Peyer's patch (tissue), 4 donors: ENCODE measurements around the gene EIF4B. TPM values are rescaled to one million over a fixed set of nuclear protein-coding genes. Genes with fewer than 3 reads are reported as not detected.
"Not testable (repeated sequence)": the region's sequence is repeated elsewhere in the genome, so short reads cannot be mapped to it uniquely, and the experiment has no call there.

Source experiments
- DNase-seq, 3 donors: peaks; one replicate each; pipeline ENCODE4 v3.0.0-alpha.2; 2017 to 2019
- H3K27ac ChIP-seq, 4 donors: fragments of 200-600 bp; sonication (generic); one replicate each; pipeline ENCODE4 v1.5.1; 2016 to 2019
- H3K27me3 ChIP-seq, 2 donors: fragments of 200-600 bp; sonication (generic); one replicate each; pipeline ENCODE4 v1.5.1; 2019
- H3K36me3 ChIP-seq, 3 donors: fragments of 200-600 bp; sonication (generic); one replicate each; pipeline ENCODE4 v1.5.1; 2016 to 2019
- H3K4me1 ChIP-seq, 4 donors: fragments of 200-600 bp; sonication (generic); one replicate each; pipeline ENCODE4 v1.5.1; 2016 to 2019
- H3K4me3 ChIP-seq, 4 donors: fragments of 200-600 bp; sonication (generic); 1 replicate in 3 of 4; 2 replicates in 1 of 4; pipeline ENCODE4 v1.5.1; 2016 to 2019; ENCODE audit warnings: mild to moderate bottlenecking in 1 of 4
- H3K9me3 ChIP-seq, 4 donors: fragments of 200-600 bp; sonication (generic); one replicate each; pipeline ENCODE4 v1.5.1; 2016 to 2019; ENCODE audit warnings: mild to moderate bottlenecking in 1 of 4
- CTCF ChIP-seq, 6 experiments: fragments of 450-650 bp in 4 of 6; fragments of 200-600 bp in 2 of 6; sonication (generic) in 1 of 6; IDR thresholded peaks; one replicate each; pipeline ENCODE4 v1.5.1; 2017 to 2019; ENCODE audit warnings: antibody characterized with exemption in 6 of 6, mild to moderate bottlenecking in 3 of 6, moderate library complexity in 1 of 6
- POLR2A ChIP-seq, 2 donors: fragments of 450-650 bp; IDR thresholded peaks; one replicate each; pipeline ENCODE4 v1.5.1; 2017; ENCODE audit warnings: antibody characterized with exemption in 2 of 2, mild to moderate bottlenecking in 2 of 2, moderate library complexity in 2 of 2
- total RNA-seq, 4 donors: library from RNA; depleted of rRNA; stranded (reverse); fragments of >200 nt; gene quantifications; one replicate each; pipeline ENCODE4 v1.1.0, GENCODE V29; 2016

EIF4B gene
- total RNA-seq, 4 donors from 2014 or later, result 234 to 531 (median 250) TPM

GRCh38 chr12:52988898-52989297, 17.4 kb upstream of the EIF4B start:
- Histone ChIP-seq H3K4me1 (peaks cover 0 to 23% (median 0%) of the 10 kb centered on the region in 4 donors), H3K36me3 (no peaks in the 10 kb centered on the region), H3K27ac (peak overlapping the region in 2 of 4 donors; percentile 56), H3K9me3 (no peaks in the 10 kb centered on the region), H3K27me3 (no peaks in the 10 kb centered on the region), H3K4me3 (no peak overlapping the region)
- no peak for DNase-seq
- TF ChIP-seq POLR2A (IDR thresholded peaks at IDR 0.05), result no peak

GRCh38 chr12:52990206-52990605, 16.1 kb upstream of the EIF4B start:
- no peak for DNase-seq

GRCh38 chr12:52992240-52992639, 14.0 kb upstream of the EIF4B start:
- not testable (repeated sequence) for H3K4me3 ChIP-seq, H3K36me3 ChIP-seq, H3K9me3 ChIP-seq, DNase-seq, H3K27me3 ChIP-seq
- Histone ChIP-seq H3K27ac (peak overlapping the region in 3 of 4 donors; percentile 50 to 60 (median 59)), H3K4me1 (peaks cover 0 to 23% (median 0%) of the 10 kb centered on the region in 4 donors)

More at GRCh38 chr12:52990206-52990605, 16.1 kb upstream of the EIF4B start:
- H3K4me1 ChIP-seq, result peaks cover 0 to 23% (median 0%) of the 10 kb centered on the region in 4 donors
- TF ChIP-seq POLR2A (IDR thresholded peaks at IDR 0.05), result no peak
- no peak for TF ChIP-seq CTCF (IDR thresholded peaks at IDR 0.05)
- no peaks in the 10 kb centered on the region for H3K36me3 ChIP-seq
- H3K9me3 ChIP-seq, result no peaks in the 10 kb centered on the region
- no peaks in the 10 kb centered on the region for H3K27me3 ChIP-seq
- no peak overlapping the region for H3K4me3 ChIP-seq
- H3K27ac ChIP-seq, result no peak overlapping the region

GRCh38 chr12:52992699-52993557, 13.3 kb upstream of the EIF4B start:
- H3K27me3 ChIP-seq, result no peaks in the 10 kb centered on the region
- H3K27ac ChIP-seq, result peak overlapping the region in 3 of 4 donors; percentile 50 to 76 (median 59)
- TF ChIP-seq POLR2A (IDR thresholded peaks at IDR 0.05) (no peak), CTCF (IDR thresholded peaks at IDR 0.05) (no peak)
- DNase-seq, result peak in 2 of 3 donors; percentile 54 to 77
- peaks cover 0 to 22% (median 0%) of the 10 kb centered on the region in 4 donors for H3K4me1 ChIP-seq
- no peaks in the 10 kb centered on the region for H3K36me3 ChIP-seq
- no peaks in the 10 kb centered on the region for H3K9me3 ChIP-seq
- no peak overlapping the region for H3K4me3 ChIP-seq

GRCh38 chr12:52993558-52993869, 12.7 kb upstream of the EIF4B start:
- DNase-seq, result no peak
- TF ChIP-seq POLR2A (IDR thresholded peaks at IDR 0.05) (no peak), CTCF (IDR thresholded peaks at IDR 0.05) (no peak)
- peak overlapping the region in 3 of 4 donors; percentile 32 to 76 (median 59) for H3K27ac ChIP-seq

GRCh38 chr12:53004178-53004577, 2.1 kb upstream of the EIF4B start:
- Histone ChIP-seq H3K9me3 (no peaks in the 10 kb centered on the region), H3K36me3 (no peaks in the 10 kb centered on the region), H3K4me1 (peaks cover 0 to 37% (median 19%) of the 10 kb centered on the region in 4 donors), H3K27me3 (no peaks in the 10 kb centered on the region), H3K4me3 (no peak overlapping the region), H3K27ac (no peak overlapping the region)
- no peak for TF ChIP-seq CTCF (IDR thresholded peaks at IDR 0.05)
- TF ChIP-seq POLR2A (IDR thresholded peaks at IDR 0.05), result no peak
- DNase-seq, result no peak

More at GRCh38 chr12:52993558-52993869, 12.7 kb upstream of the EIF4B start:
- Histone ChIP-seq H3K9me3 (no peaks in the 10 kb centered on the region), H3K4me3 (no peak overlapping the region), H3K36me3 (no peaks in the 10 kb centered on the region), H3K4me1 (peaks cover 0 to 18% (median 0%) of the 10 kb centered on the region in 4 donors), H3K27me3 (no peaks in the 10 kb centered on the region)
